Right atrium auricular region (tissue), 2 donors: Measurements from ENCODE around the gene CACNA1C. TPM values are rescaled to one million over a fixed set of nuclear protein-coding genes. Genes with fewer than 3 reads are reported as not detected.

Experiments used
- DNase-seq: peaks from one replicate; pipeline ENCODE4 v3.0.0-alpha.2; 2019; ENCODE audit warnings: low spot score
- H3K27ac ChIP-seq, 2 donors: fragments of 200-600 bp; sonication (generic); 1 replicate in 1 of 2; 2 replicates in 1 of 2; pipeline ENCODE4 v1.5.1; 2016 to 2019
- H3K27me3 ChIP-seq, 2 donors: fragments of 200-600 bp; sonication (generic); one replicate each; pipeline versions ENCODE4 v1.5.1 to v1.6.0; 2017 to 2019
- H3K36me3 ChIP-seq: fragments of 200-600 bp; sonication (generic); one replicate; pipeline ENCODE4 v1.5.1; 2016
- H3K4me1 ChIP-seq, 2 donors: fragments of 200-600 bp; sonication (generic); one replicate each; pipeline versions ENCODE4 v1.5.1 to v1.6.0; 2017 to 2019
- H3K4me3 ChIP-seq, 2 donors: fragments of 200-600 bp; sonication (generic); 1 replicate in 1 of 2; 2 replicates in 1 of 2; pipeline ENCODE4 v1.5.1; 2017 to 2019; ENCODE audit warnings: mild to moderate bottlenecking in 1 of 2, moderate library complexity in 1 of 2
- H3K9me3 ChIP-seq, 2 donors: fragments of 200-600 bp; sonication (generic); one replicate each; pipeline ENCODE4 v1.5.1; 2019
- CTCF ChIP-seq, 2 donors: fragments of 200-600 bp; sonication (generic); IDR thresholded peaks; one replicate each; pipeline ENCODE4 v1.5.1; 2019; ENCODE audit warnings: antibody characterized with exemption in 2 of 2
- total RNA-seq, 2 donors: library from RNA; depleted of rRNA; stranded (reverse); fragments of >200 nt; gene quantifications; one replicate each; pipeline ENCODE4 v1.1.0, GENCODE V29; 2016

Gene CACNA1C
- total RNA-seq, 2 donors from 2014 or later: 83.1 to 93.6 TPM

GRCh38 chr12:2277492-2278155 is 224.8 kb downstream of the CACNA1C start:
- TF ChIP-seq CTCF (IDR thresholded peaks at IDR 0.05): no peak
- no peak for DNase-seq
- Histone ChIP-seq H3K27me3 (no peaks in the 10 kb centered on the region), H3K4me1 (peaks cover 0 to 41% of the 10 kb centered on the region in 2 donors), H3K36me3 (no peaks in the 10 kb centered on the region), H3K4me3 (no peak overlapping the region), H3K27ac (no peak overlapping the region), H3K9me3 (no peaks in the 10 kb centered on the region)

- Histone ChIP-seq H3K27ac (no peak overlapping the region), H3K4me1 (peaks cover 0 to 52% of the 10 kb centered on the region in 2 donors), H3K36me3 (no peaks in the 10 kb centered on the region), H3K27me3 (no peaks in the 10 kb centered on the region), H3K9me3 (no peaks in the 10 kb centered on the region), H3K4me3 (no peak overlapping the region)
- TF ChIP-seq CTCF (IDR thresholded peaks at IDR 0.05): no peak
- no peak for DNase-seq
These were observed 228.7 kb downstream of the CACNA1C start for GRCh38 chr12:2281446-2281845.

GRCh38 chr12:2282318-2282717 is 229.5 kb downstream of the CACNA1C start:
- TF ChIP-seq CTCF (IDR thresholded peaks at IDR 0.05): peak in 1 of 2 donors; percentile 29
- H3K4me3 ChIP-seq: no peak overlapping the region
- no peaks in the 10 kb centered on the region for H3K36me3 ChIP-seq
- H3K27me3 ChIP-seq: no peaks in the 10 kb centered on the region
- H3K4me1 ChIP-seq: peaks cover 0 to 54% of the 10 kb centered on the region in 2 donors
- H3K27ac ChIP-seq: peak overlapping the region; percentile 37 to 81
- H3K9me3 ChIP-seq: no peaks in the 10 kb centered on the region
- no peak for DNase-seq

GRCh38 chr12:2283480-2283879 is 230.7 kb downstream of the CACNA1C start:
- no peak for TF ChIP-seq CTCF (IDR thresholded peaks at IDR 0.05)
- Histone ChIP-seq H3K27me3 (no peaks in the 10 kb centered on the region), H3K4me3 (no peak overlapping the region), H3K9me3 (no peaks in the 10 kb centered on the region), H3K27ac (peak overlapping the region; percentile 74 to 81), H3K4me1 (peaks cover 0 to 65% of the 10 kb centered on the region in 2 donors), H3K36me3 (no peaks in the 10 kb centered on the region)
- DNase-seq: no peak

GRCh38 chr12:2283916-2284315 is 231.1 kb downstream of the CACNA1C start:
- H3K27ac ChIP-seq: peak overlapping the region; percentile 74 to 81
- peaks cover 0 to 69% of the 10 kb centered on the region in 2 donors for H3K4me1 ChIP-seq
- H3K27me3 ChIP-seq: no peaks in the 10 kb centered on the region
- DNase-seq: no peak
- H3K4me3 ChIP-seq: no peak overlapping the region
- H3K9me3 ChIP-seq: no peaks in the 10 kb centered on the region
- no peak for TF ChIP-seq CTCF (IDR thresholded peaks at IDR 0.05)
- H3K36me3 ChIP-seq: no peaks in the 10 kb centered on the region

- H3K4me1 ChIP-seq: peaks cover 0 to 74% of the 10 kb centered on the region in 2 donors
- no peaks in the 10 kb centered on the region for H3K36me3 ChIP-seq
- H3K9me3 ChIP-seq: no peaks in the 10 kb centered on the region
- H3K4me3 ChIP-seq: no peak overlapping the region
- no peak for TF ChIP-seq CTCF (IDR thresholded peaks at IDR 0.05)
- H3K27me3 ChIP-seq: no peaks in the 10 kb centered on the region
- peak overlapping the region; percentile 74 to 81 for H3K27ac ChIP-seq
- no peak for DNase-seq
These were observed 231.6 kb downstream of the CACNA1C start for GRCh38 chr12:2284321-2284813.
